Smooth muscle cell (in vitro differentiated cells): Measurements from ENCODE around the gene ELMO2. TPM values are rescaled to one million over a fixed set of nuclear protein-coding genes. Genes with fewer than 3 reads are reported as not detected.

Experiments
- DNase-seq: peaks from one replicate; lab custom pipeline; 2025; ENCODE audit not compliant: unreplicated experiment; lab: John Stamatoyannopoulos, UW
- H2AFZ ChIP-seq: fragments of 200-600 bp; sonication (generic); 2 replicates; pipeline ENCODE4 v1.6.0; 2016; ENCODE audit warnings: antibody characterized with exemption, low read depth, mild to moderate bottlenecking
- H3F3A ChIP-seq: fragments of 200-600 bp; sonication (generic); 2 replicates; pipeline ENCODE4 v1.6.0; 2017; ENCODE audit warnings: antibody characterized with exemption, low read depth
- H3K27ac ChIP-seq: fragments of 200-600 bp; sonication (generic); 2 replicates; pipeline ENCODE4 v1.5.1; 2016; ENCODE audit warnings: low read depth, mild to moderate bottlenecking
- H3K27me3 ChIP-seq: fragments of 200-600 bp; sonication (generic); 2 replicates; pipeline ENCODE4 v1.6.1; 2016; ENCODE audit warnings: low read depth, mild to moderate bottlenecking
- H3K36me3 ChIP-seq: fragments of 200-600 bp; sonication (generic); 2 replicates; pipeline ENCODE4 v1.5.1; 2016; ENCODE audit warnings: low read depth
- H3K4me1 ChIP-seq: fragments of 200-600 bp; sonication (generic); 2 replicates; pipeline ENCODE4 v1.5.1; 2016; ENCODE audit warnings: low read depth
- H3K4me2 ChIP-seq: fragments of 200-600 bp; sonication (generic); 2 replicates; pipeline ENCODE4 v1.6.0; 2016; ENCODE audit warnings: mild to moderate bottlenecking
- H3K4me3 ChIP-seq: fragments of 200-600 bp; sonication (generic); 2 replicates; pipeline ENCODE4 v1.5.1; 2016; ENCODE audit warnings: mild to moderate bottlenecking
- H3K79me2 ChIP-seq: fragments of 200-600 bp; sonication (generic); 2 replicates; pipeline ENCODE4 v1.6.0; 2016; ENCODE audit warnings: low read depth, mild to moderate bottlenecking
- H3K9ac ChIP-seq: fragments of 200-600 bp; sonication (generic); 2 replicates; pipeline ENCODE4 v1.6.0; 2016; ENCODE audit warnings: low read depth
- H3K9me3 ChIP-seq: fragments of 200-600 bp; sonication (generic); replicated peaks from 2 replicates; pipeline ENCODE4 v1.5.1; 2016; ENCODE audit warnings: low read depth
- H4K20me1 ChIP-seq: fragments of 200-600 bp; sonication (generic); 2 replicates; pipeline ENCODE4 v1.6.0; 2016; ENCODE audit warnings: low read depth
- CTCF ChIP-seq: fragments of 200-600 bp; sonication (generic); IDR thresholded peaks from 2 replicates; pipeline ENCODE4 v1.5.1; 2017; ENCODE audit warnings: borderline replicate concordance, mild to moderate bottlenecking, antibody characterized with exemption; ENCODE audit not compliant: insufficient read depth, poor library complexity, severe bottlenecking
- WGBS: methylation state at CpG from one replicate; pipeline ENCODE4 v1.1.7; 2016; ENCODE audit warnings: low lambda C conversion rate; 5-methylcytosine and 5-hydroxymethylcytosine counted together
- polyA plus RNA-seq: library from polyadenylated mRNA; unstranded; fragments of >200 nt; fragmentation: Nextera tagmentation; extraction: Ambion mirVana; gene quantifications from 2 replicates; pipeline ENCODE4 v1.2.1, GENCODE V29; 2016
- total RNA-seq: library from RNA; depleted of rRNA; stranded (reverse); fragments of >200 nt; gene quantifications from 2 replicates; pipeline ENCODE4 v1.2.3, GENCODE V29; 2014

ELMO2 gene
- total and polyA plus RNA-seq, 2 experiments from 2014 or later, result 24.9 to 33.1 TPM

- Histone ChIP-seq H3K79me2 (no peaks in the 10 kb centered on the region), H3K36me3 (no peaks in the 10 kb centered on the region), H3K9ac (no peak overlapping the region), H3K9me3 (no peaks in the 10 kb centered on the region), H3K27me3 (peaks cover 19% of the 10 kb centered on the region), H2AFZ (no peak overlapping the region), H3K4me2 (no peak overlapping the region), H3K4me3 (no peak overlapping the region), H4K20me1 (no peaks in the 10 kb centered on the region), H3F3A (no peaks in the 10 kb centered on the region), H3K27ac (no peak overlapping the region), H3K4me1 (peaks cover 8% of the 10 kb centered on the region)
- no peak for TF ChIP-seq CTCF
- WGBS, result 79% methylated on average over 9 of the region's 9 CpGs
- DNase-seq, result no peak
Observed at GRCh38 chr20:46334303-46334904, 72.0 kb downstream of the ELMO2 start.

- Histone ChIP-seq H2AFZ (no peak overlapping the region), H3K9ac (no peak overlapping the region), H3K79me2 (no peaks in the 10 kb centered on the region), H3K9me3 (no peaks in the 10 kb centered on the region), H3K4me1 (peaks cover 8% of the 10 kb centered on the region), H3K27me3 (peaks cover 10% of the 10 kb centered on the region), H3K27ac (no peak overlapping the region), H4K20me1 (no peaks in the 10 kb centered on the region), H3K4me3 (no peak overlapping the region), H3K36me3 (no peaks in the 10 kb centered on the region), H3K4me2 (no peak overlapping the region), H3F3A (no peaks in the 10 kb centered on the region)
- 79% methylated on average over 8 of the region's 8 CpGs for WGBS
- no peak for DNase-seq
- no peak for TF ChIP-seq CTCF
Observed at GRCh38 chr20:46333161-46333991, 73.0 kb downstream of the ELMO2 start.

DNA sequence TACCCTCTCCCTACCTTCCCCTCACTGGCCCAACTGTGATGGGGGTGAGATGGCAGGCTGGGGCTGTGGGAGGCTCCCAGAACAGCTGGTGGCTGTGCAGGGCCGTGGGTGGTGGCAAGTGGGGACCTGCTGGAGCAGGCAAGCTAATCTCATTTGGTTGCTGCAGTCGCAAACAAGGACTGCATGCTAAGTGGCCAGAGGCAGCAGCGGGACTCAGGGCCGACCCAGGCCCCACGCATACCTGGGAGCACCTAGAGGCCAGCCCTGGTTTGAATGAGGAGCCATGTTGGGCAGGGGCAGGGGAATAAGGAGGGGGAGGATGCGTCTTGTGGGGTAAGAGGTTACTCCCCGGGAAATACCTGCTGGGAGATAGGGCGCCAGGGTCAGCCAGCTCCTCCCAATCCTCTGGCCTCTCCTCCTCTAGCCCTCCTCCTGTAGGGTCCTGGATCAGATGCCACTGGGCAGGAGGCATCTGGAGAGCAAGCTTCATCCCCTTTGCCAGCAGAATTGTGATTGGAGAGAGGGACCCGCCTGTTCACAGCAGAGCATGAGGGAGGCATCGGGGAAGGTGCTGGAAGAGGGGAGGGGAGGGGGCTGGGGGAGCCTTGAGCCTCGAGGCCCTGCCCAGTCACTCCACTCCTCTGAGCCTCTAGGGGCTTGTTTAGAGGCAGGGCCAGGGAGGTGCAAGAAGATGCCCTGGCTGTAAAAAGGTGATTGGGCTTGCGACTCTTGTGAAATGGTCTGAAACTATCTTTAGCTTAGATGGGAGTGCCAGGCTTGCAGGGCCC, 73.8 kb downstream of the ELMO2 start:
- H4K20me1 ChIP-seq, result no peaks in the 10 kb centered on the region
- H3K9ac ChIP-seq, result no peak overlapping the region
- no peaks in the 10 kb centered on the region for H3K79me2 ChIP-seq
- no peak overlapping the region for H3K4me3 ChIP-seq
- H3K4me1 ChIP-seq, result peaks cover 8% of the 10 kb centered on the region
- H3K27me3 ChIP-seq, result peaks cover 8% of the 10 kb centered on the region
- no peaks in the 10 kb centered on the region for H3K36me3 ChIP-seq
- no peak overlapping the region for H3K27ac ChIP-seq
- DNase-seq, result no peak
- H3K4me2 ChIP-seq, result no peak overlapping the region
- no peaks in the 10 kb centered on the region for H3F3A ChIP-seq
- H3K9me3 ChIP-seq, result no peaks in the 10 kb centered on the region
- TF ChIP-seq CTCF, result no peak
- 73% methylated on average over 11 of the region's 12 CpGs for WGBS
- no peak overlapping the region for H2AFZ ChIP-seq
